Mesenchymal stem cell (in vitro differentiated cells and primary cell): ENCODE data around the gene ZMAT5.

Experiments
- DNase-seq: peaks from one replicate; pipeline ENCODE4 v3.0.0-alpha.2; 2013
- H2AFZ ChIP-seq: one replicate; pipeline ENCODE4 v1.6.1; 2013; ENCODE audit warnings: low read depth, mild to moderate bottlenecking, control low read depth, inconsistent platforms, low read length, moderate library complexity
- H2AK5ac ChIP-seq: 2 replicates; pipeline ENCODE4 v1.6.1; 2013; ENCODE audit warnings: low read length, moderate library complexity, mild to moderate bottlenecking, inconsistent platforms; ENCODE audit not compliant: severe bottlenecking
- H2BK120ac ChIP-seq: one replicate; pipeline ENCODE4 v1.6.1; 2013; ENCODE audit warnings: low read depth, mild to moderate bottlenecking, inconsistent platforms, low read length, moderate library complexity
- H2BK12ac ChIP-seq, 2 experiments: one replicate each; pipeline ENCODE4 v1.6.1; 2013; ENCODE audit warnings: inconsistent platforms in 2 of 2, low read length in 2 of 2, mild to moderate bottlenecking in 2 of 2, moderate library complexity in 2 of 2, control low read depth in 1 of 2
- H2BK15ac ChIP-seq: one replicate; pipeline ENCODE4 v1.6.1; 2013; ENCODE audit warnings: mild to moderate bottlenecking, low read depth, inconsistent platforms; ENCODE audit not compliant: poor library complexity, severe bottlenecking
- H2BK5ac ChIP-seq: 2 replicates; pipeline ENCODE4 v1.6.1; 2013; ENCODE audit warnings: low read depth, mild to moderate bottlenecking, low read length, control low read depth, inconsistent platforms; ENCODE audit not compliant: poor library complexity, severe bottlenecking
- H3K14ac ChIP-seq, 2 experiments: one replicate each; pipeline ENCODE4 v1.6.1; 2013; ENCODE audit warnings: inconsistent platforms in 2 of 2, low read length in 2 of 2, control low read depth in 1 of 2, mild to moderate bottlenecking in 1 of 2, moderate library complexity in 1 of 2
- H3K18ac ChIP-seq, 2 experiments: one replicate each; pipeline ENCODE4 v1.6.1; 2013; ENCODE audit warnings: inconsistent platforms in 2 of 2, low read length in 2 of 2, control low read depth in 1 of 2, low read depth in 1 of 2, mild to moderate bottlenecking in 1 of 2
- H3K23ac ChIP-seq, 2 experiments: one replicate each; pipeline ENCODE4 v1.6.1; 2013; ENCODE audit warnings: inconsistent platforms in 2 of 2, low read length in 2 of 2, mild to moderate bottlenecking in 2 of 2, moderate library complexity in 2 of 2, control low read depth in 1 of 2
- H3K27ac ChIP-seq: 2 replicates; pipeline ENCODE4 v1.5.1; 2013; ENCODE audit warnings: mild to moderate bottlenecking, moderate library complexity, low read length, control low read depth, inconsistent platforms; ENCODE audit not compliant: poor library complexity, severe bottlenecking
- H3K27me3 ChIP-seq, 2 experiments: 2 replicates each; pipeline versions ENCODE4 v1.6.1 to v1.7.0; 2013; ENCODE audit warnings: low read length in 2 of 2, mild to moderate bottlenecking in 2 of 2, moderate library complexity in 2 of 2, control low read depth in 1 of 2, inconsistent platforms in 1 of 2; ENCODE audit not compliant: control insufficient read depth in 1 of 2, insufficient read depth in 1 of 2
- H3K36me3 ChIP-seq, 2 experiments: 2 replicates each; pipeline versions ENCODE4 v1.6.1 to v1.7.0; 2013; ENCODE audit warnings: low read length in 2 of 2, control low read depth in 1 of 2, inconsistent platforms in 1 of 2, low read depth in 1 of 2, mild to moderate bottlenecking in 1 of 2; ENCODE audit not compliant: insufficient read depth in 2 of 2, control insufficient read depth in 1 of 2
- H3K4ac ChIP-seq, 2 experiments: one replicate each; pipeline ENCODE4 v1.6.1; 2013; ENCODE audit warnings: inconsistent platforms in 2 of 2, low read length in 2 of 2, mild to moderate bottlenecking in 2 of 2, moderate library complexity in 2 of 2, control low read depth in 1 of 2, low read depth in 1 of 2
- H3K4me1 ChIP-seq: 2 replicates; pipeline ENCODE4 v1.6.1; 2013; ENCODE audit warnings: low read depth, low read length, control low read depth; ENCODE audit not compliant: control insufficient read depth, insufficient read depth
- H3K4me2 ChIP-seq: 2 replicates; pipeline ENCODE4 v1.6.1; 2013; ENCODE audit warnings: low read length, mild to moderate bottlenecking, inconsistent platforms; ENCODE audit not compliant: poor library complexity, severe bottlenecking
- H3K4me3 ChIP-seq, 2 experiments: 2 replicates each; pipeline versions ENCODE4 v1.5.1 to v1.7.0; 2013; ENCODE audit warnings: low read length in 2 of 2, mild to moderate bottlenecking in 2 of 2, control low read depth in 1 of 2, low read depth in 1 of 2; ENCODE audit not compliant: insufficient read depth in 1 of 2
- H3K79me1 ChIP-seq: replicated peaks from 2 replicates; pipeline ENCODE4 v1.6.1; 2013; ENCODE audit warnings: mild to moderate bottlenecking, control low read depth, low read length, inconsistent platforms; ENCODE audit not compliant: poor library complexity, severe bottlenecking
- H3K9ac ChIP-seq: 2 replicates; pipeline ENCODE4 v1.7.0; 2013; ENCODE audit warnings: mild to moderate bottlenecking, low read length, moderate library complexity
- H3K9me3 ChIP-seq: 2 replicates; pipeline ENCODE4 v1.7.0; 2013; ENCODE audit warnings: mild to moderate bottlenecking, low read length; ENCODE audit not compliant: control insufficient read depth
- H4K8ac ChIP-seq: one replicate; pipeline ENCODE4 v1.6.1; 2013; ENCODE audit warnings: inconsistent platforms, mild to moderate bottlenecking, low read length, moderate library complexity
- H4K91ac ChIP-seq: one replicate; pipeline ENCODE4 v1.6.1; 2013; ENCODE audit warnings: mild to moderate bottlenecking, low read length, inconsistent platforms
- WGBS: methylation state at CpG from one replicate; pipeline ENCODE4 v1.1.7; 2013; ENCODE audit warnings: mixed read lengths; 5-methylcytosine and 5-hydroxymethylcytosine counted together

The ZMAT5 gene

DNA sequence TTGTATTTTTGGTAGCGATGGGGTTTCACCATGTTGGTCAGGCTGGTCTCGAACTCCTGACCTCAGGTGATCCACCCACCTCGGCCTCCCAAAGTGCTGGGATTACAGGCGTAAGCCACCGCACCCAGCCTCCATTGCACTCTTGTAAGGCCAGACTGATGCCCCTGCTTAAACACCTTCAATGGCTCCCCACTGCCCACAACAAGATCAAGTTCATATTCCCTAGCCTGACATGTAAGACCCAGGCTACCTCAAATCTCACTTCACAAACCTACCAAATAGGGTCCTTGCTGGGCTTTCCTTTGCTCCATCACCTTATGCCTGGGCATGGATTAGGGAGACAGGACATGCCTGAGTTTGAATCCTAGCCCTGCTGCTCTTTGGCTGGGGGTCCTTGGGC, 13.4 kb upstream of the ZMAT5 start:
- H3K18ac ChIP-seq = peak overlapping the region in 1 of 2 experiments; percentile 46
- peak overlapping the region; percentile 77 for H3K27ac ChIP-seq
- no peak overlapping the region for H2BK15ac ChIP-seq
- H3K4me3 ChIP-seq = peak overlapping the region in 1 of 2 experiments; percentile 2
- no peak overlapping the region for H4K91ac ChIP-seq
- 98% methylated on average over 5 of the region's 5 CpGs for WGBS
- H2AK5ac ChIP-seq = peak overlapping the region; percentile 61
- peak overlapping the region; percentile 82 for H3K9ac ChIP-seq
- H3K4me2 ChIP-seq = no peak overlapping the region
- H3K36me3 ChIP-seq = no peaks in the 10 kb centered on the region
- no peak overlapping the region for H2AFZ ChIP-seq
- peak overlapping the region in 1 of 2 experiments; percentile 23 for H2BK12ac ChIP-seq
- H3K14ac ChIP-seq = no peak overlapping the region
- no peaks in the 10 kb centered on the region for H3K27me3 ChIP-seq
- no peak overlapping the region for H2BK5ac ChIP-seq
- no peak overlapping the region for H2BK120ac ChIP-seq
- peaks cover 25% of the 10 kb centered on the region for H3K4me1 ChIP-seq
- H3K4ac ChIP-seq = no peak overlapping the region
- no peaks in the 10 kb centered on the region for H3K79me1 ChIP-seq
- no peaks in the 10 kb centered on the region for H3K9me3 ChIP-seq
- no peak overlapping the region for H3K23ac ChIP-seq
- no peak overlapping the region for H4K8ac ChIP-seq
- DNase-seq = no peak

DNA sequence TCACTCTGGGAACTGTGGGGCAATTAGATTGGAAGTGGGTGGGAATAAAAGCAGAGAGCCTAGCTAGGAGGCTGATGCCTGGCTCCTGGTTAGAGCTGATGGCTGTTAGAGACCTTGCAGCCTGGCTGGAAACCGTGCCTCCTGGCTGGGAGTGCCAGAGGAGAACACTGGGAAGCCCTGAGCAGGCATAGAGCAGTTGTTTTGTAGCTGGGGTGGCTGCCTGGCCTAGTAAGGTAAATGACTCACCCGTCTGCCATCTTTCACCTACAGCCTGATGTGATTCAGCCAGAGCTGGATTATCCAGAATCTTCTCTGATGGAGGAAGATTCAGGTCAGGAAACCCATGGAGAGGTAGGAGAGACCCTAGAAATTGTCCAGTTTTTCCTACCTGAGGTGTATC, 6.4 kb upstream of the ZMAT5 start:
- peak overlapping the region in 1 of 2 experiments; percentile 18 for H3K18ac ChIP-seq
- H2AK5ac ChIP-seq = peak overlapping the region; percentile 27
- no peak overlapping the region for H2BK120ac ChIP-seq
- H3K14ac ChIP-seq = no peak overlapping the region
- no peak overlapping the region for H2BK15ac ChIP-seq
- no peak overlapping the region for H3K4ac ChIP-seq
- H3K27me3 ChIP-seq = no peaks in the 10 kb centered on the region
- no peak overlapping the region for H4K91ac ChIP-seq
- H3K4me1 ChIP-seq = peaks cover 11% of the 10 kb centered on the region
- no peak overlapping the region for H3K23ac ChIP-seq
- no peak overlapping the region for H3K4me3 ChIP-seq
- WGBS = 55% methylated on average over 2 of the region's 2 CpGs
- H3K36me3 ChIP-seq = peaks cover 19 to 24% of the 10 kb centered on the region in 2 experiments
- peak; percentile 26 for DNase-seq
- no peak overlapping the region for H3K4me2 ChIP-seq
- H2AFZ ChIP-seq = no peak overlapping the region
- H3K9me3 ChIP-seq = no peaks in the 10 kb centered on the region
- H2BK12ac ChIP-seq = no peak overlapping the region
- no peak overlapping the region for H4K8ac ChIP-seq
- peak overlapping the region; percentile 72 for H3K27ac ChIP-seq
- H3K79me1 ChIP-seq = peaks cover 13% of the 10 kb centered on the region
- H3K9ac ChIP-seq = peak overlapping the region; percentile 24
- H2BK5ac ChIP-seq = no peak overlapping the region

GRCh38 chr22:29772170-29772641, 5.4 kb upstream of the ZMAT5 start:
- H3K4me1 ChIP-seq = peaks cover 9% of the 10 kb centered on the region
- no peak overlapping the region for H2AFZ ChIP-seq
- no peak overlapping the region for H2BK15ac ChIP-seq
- H3K4me2 ChIP-seq = no peak overlapping the region
- H3K27me3 ChIP-seq = no peaks in the 10 kb centered on the region
- H4K8ac ChIP-seq = no peak overlapping the region
- peak; percentile 64 for DNase-seq
- no peaks in the 10 kb centered on the region for H3K9me3 ChIP-seq
- H4K91ac ChIP-seq = no peak overlapping the region
- no peak overlapping the region for H3K4ac ChIP-seq
- no peak overlapping the region for H3K9ac ChIP-seq
- H2AK5ac ChIP-seq = no peak overlapping the region
- H3K36me3 ChIP-seq = peaks cover 19 to 24% of the 10 kb centered on the region in 2 experiments
- no peak overlapping the region for H3K14ac ChIP-seq
- H2BK5ac ChIP-seq = no peak overlapping the region
- H3K18ac ChIP-seq = no peak overlapping the region
- no peak overlapping the region for H2BK120ac ChIP-seq
- WGBS = 55% methylated on average over 4 of the region's 5 CpGs
- no peak overlapping the region for H2BK12ac ChIP-seq
- no peak overlapping the region for H3K4me3 ChIP-seq
- H3K23ac ChIP-seq = no peak overlapping the region
- H3K27ac ChIP-seq = no peak overlapping the region
- peaks cover 13% of the 10 kb centered on the region for H3K79me1 ChIP-seq

DNA sequence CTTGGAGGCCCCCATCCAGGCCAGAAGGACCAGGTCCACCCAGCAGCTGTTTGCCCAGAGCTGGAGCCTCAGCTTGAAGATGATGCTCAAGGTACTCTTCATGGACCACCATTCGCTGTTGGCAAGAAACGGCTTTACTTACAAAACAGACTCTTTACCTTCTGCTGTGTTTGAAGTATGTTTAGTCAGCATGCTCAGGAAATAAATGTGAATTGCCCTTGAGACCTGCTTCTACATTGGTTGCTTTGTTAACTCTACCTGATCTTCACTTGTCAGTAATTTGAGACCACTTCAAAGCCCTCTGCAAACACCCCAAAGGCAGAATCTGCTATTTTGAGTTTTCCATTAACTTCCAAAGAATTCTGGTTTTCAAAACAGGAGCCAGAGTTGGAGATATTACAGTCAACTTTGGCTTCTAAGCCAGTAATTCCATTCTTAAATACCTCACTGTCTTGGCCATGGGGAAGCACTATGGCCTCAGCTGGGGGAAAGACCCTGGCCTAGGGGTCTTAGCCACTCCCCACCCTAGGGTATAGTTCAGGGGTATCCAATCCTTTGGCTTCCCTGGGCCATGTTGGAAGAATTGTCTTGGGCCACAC, 3.0 kb upstream of the ZMAT5 start:
- Histone ChIP-seq H3K23ac (no peak overlapping the region), H3K14ac (no peak overlapping the region), H3K18ac (no peak overlapping the region), H3K27ac (no peak overlapping the region), H3K4me2 (no peak overlapping the region), H3K27me3 (no peaks in the 10 kb centered on the region), H3K4ac (no peak overlapping the region), H3K9ac (no peak overlapping the region), H2BK5ac (no peak overlapping the region), H2BK120ac (no peak overlapping the region), H2AK5ac (no peak overlapping the region), H2BK12ac (no peak overlapping the region), H3K4me1 (peaks cover 17% of the 10 kb centered on the region), H4K8ac (no peak overlapping the region), H3K9me3 (no peaks in the 10 kb centered on the region), H4K91ac (no peak overlapping the region), H3K4me3 (no peak overlapping the region), H2AFZ (no peak overlapping the region), H3K36me3 (peaks cover 19 to 24% of the 10 kb centered on the region in 2 experiments), H3K79me1 (peaks cover 20% of the 10 kb centered on the region), H2BK15ac (no peak overlapping the region)
- DNase-seq = no peak
- WGBS = no CpG with 5 or more reads among the region's 2 CpGs
